Upper lobe of left lung (tissue), 4 donors: ENCODE measurements around the gene DLK2.

Source experiments
- EP300 ChIP-seq, 4 donors: sonication (generic); formaldehyde crosslinking; IDR thresholded peaks; one replicate each; pipeline ENCODE4 v1.5.1; 2017; ENCODE audit warnings: antibody characterized with exemption in 4 of 4, control low read depth in 2 of 4
- POLR2A ChIP-seq, 4 donors: fragments of 450-650 bp; IDR thresholded peaks; one replicate each; pipeline ENCODE4 v1.5.1; 2016 to 2017; ENCODE audit warnings: antibody characterized with exemption in 4 of 4, mild to moderate bottlenecking in 2 of 4
- TF ChIP-seq, protein P1 (sequence below), 6 experiments: fragments of 450-650 bp in 4 of 6; fragments of 200-600 bp in 2 of 6; sonication (generic) in 2 of 6; IDR thresholded peaks; one replicate each; pipeline ENCODE4 v1.5.1; 2016 to 2019; ENCODE audit warnings: antibody characterized with exemption in 6 of 6

DNA sequence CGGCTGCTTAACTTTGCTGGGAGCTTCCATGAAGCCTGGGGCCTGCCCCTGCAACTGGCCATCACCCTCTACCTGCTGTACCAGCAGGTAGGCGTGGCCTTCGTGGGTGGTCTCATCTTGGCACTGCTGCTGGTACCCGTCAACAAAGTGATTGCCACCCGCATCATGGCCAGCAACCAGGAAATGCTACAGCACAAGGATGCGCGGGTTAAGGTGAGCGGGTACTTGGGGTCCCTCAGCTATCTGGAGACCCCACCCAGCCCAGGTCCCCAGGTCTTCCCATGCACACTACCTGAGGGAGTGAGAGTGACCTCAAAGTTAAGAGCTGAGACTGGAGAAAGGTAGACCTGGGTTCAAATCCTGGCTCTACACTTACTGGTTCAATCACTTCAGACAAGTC lies 22.2 kb downstream of the DLK2 start:
- TF ChIP-seq, protein P1, sequence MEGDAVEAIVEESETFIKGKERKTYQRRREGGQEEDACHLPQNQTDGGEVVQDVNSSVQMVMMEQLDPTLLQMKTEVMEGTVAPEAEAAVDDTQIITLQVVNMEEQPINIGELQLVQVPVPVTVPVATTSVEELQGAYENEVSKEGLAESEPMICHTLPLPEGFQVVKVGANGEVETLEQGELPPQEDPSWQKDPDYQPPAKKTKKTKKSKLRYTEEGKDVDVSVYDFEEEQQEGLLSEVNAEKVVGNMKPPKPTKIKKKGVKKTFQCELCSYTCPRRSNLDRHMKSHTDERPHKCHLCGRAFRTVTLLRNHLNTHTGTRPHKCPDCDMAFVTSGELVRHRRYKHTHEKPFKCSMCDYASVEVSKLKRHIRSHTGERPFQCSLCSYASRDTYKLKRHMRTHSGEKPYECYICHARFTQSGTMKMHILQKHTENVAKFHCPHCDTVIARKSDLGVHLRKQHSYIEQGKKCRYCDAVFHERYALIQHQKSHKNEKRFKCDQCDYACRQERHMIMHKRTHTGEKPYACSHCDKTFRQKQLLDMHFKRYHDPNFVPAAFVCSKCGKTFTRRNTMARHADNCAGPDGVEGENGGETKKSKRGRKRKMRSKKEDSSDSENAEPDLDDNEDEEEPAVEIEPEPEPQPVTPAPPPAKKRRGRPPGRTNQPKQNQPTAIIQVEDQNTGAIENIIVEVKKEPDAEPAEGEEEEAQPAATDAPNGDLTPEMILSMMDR (IDR thresholded peaks at IDR 0.05), result no peak
- no peak for TF ChIP-seq POLR2A (IDR thresholded peaks at IDR 0.05)
- no peak for TF ChIP-seq EP300 (IDR thresholded peaks at IDR 0.05)
